Measurements from ENCODE around the gene NRP1. TPM values are rescaled to one million over a fixed set of nuclear protein-coding genes. Genes with fewer than 3 reads are reported as not detected.

NRP1 gene
- polyA plus RNA-seq, 3 donors = 1.1 to 1.7 (median 1.3) TPM

- H4K20me1 ChIP-seq (ENCODE audit: insufficient read depth, low read length) = no peaks in the 10 kb centered on the region
- no peak overlapping the region for H3K9ac ChIP-seq (ENCODE audit: insufficient read depth, low read length, poor library complexity, severe bottlenecking)
- no peaks in the 10 kb centered on the region for H3K36me3 ChIP-seq (replicated peaks in 1 of 2; ENCODE audit: control insufficient read depth in 1 of 2, insufficient read depth in 2 of 2, low read length in 2 of 2)
- no peaks in the 10 kb centered on the region for H3K27me3 ChIP-seq (ENCODE audit: control insufficient read depth in 2 of 2, insufficient read depth in 2 of 2, low read length in 2 of 2)
- H3K4me3 ChIP-seq (replicated peaks in 1 of 3; ENCODE audit: low read depth in 2 of 3, low read length in 3 of 3) = no peak overlapping the region
- H3K4me1 ChIP-seq (ENCODE audit: control insufficient read depth in 1 of 2, insufficient read depth in 2 of 2, low read length in 2 of 2) = no peaks in the 10 kb centered on the region
- no peaks in the 10 kb centered on the region for H3K79me2 ChIP-seq (ENCODE audit: insufficient read depth, low read length)
- Mint-ChIP-seq H3K9me3 (peaks cover 0 to 3% (median 0%) of the 10 kb centered on the region in 7 donors), H3K27me3 (ENCODE audit: low read depth in 3 of 3) (peaks cover 2 to 4% (median 2%) of the 10 kb centered on the region in 3 donors), H3K27ac (no peak overlapping the region), H3K4me3 (no peak overlapping the region), H3K36me3 (no peaks in the 10 kb centered on the region), H3K4me1 (no peaks in the 10 kb centered on the region)
- no peak for TF ChIP-seq CTCF (IDR thresholded peaks at IDR 0.05)
- no peak overlapping the region for H2AFZ ChIP-seq (ENCODE audit: insufficient read depth, low read depth, low read length, poor library complexity, severe bottlenecking)
- intact Hi-C loops (cut with micrococcal nuclease) = no loop called here
- no peak overlapping the region for H3K4me2 ChIP-seq (replicated peaks; ENCODE audit: extremely low read depth, low read length, poor library complexity, severe bottlenecking)
- no peak for DNase-seq
- H3K27ac ChIP-seq (ENCODE audit: low read depth in 1 of 2, low read length in 2 of 2) = no peak overlapping the region
- no peaks in the 10 kb centered on the region for H3K9me3 ChIP-seq (replicated peaks in 1 of 2; ENCODE audit: control insufficient read depth in 1 of 2, insufficient read depth in 1 of 2, low read length in 2 of 2)
- 90% methylated on average over 5 of the region's 5 CpGs for WGBS (ENCODE audit: insufficient coverage)
These were observed 204.5 kb downstream of the NRP1 start for GRCh38 chr10:33129996-33130386.

- H3K27me3 Mint-ChIP-seq (ENCODE audit: low read depth in 3 of 3) = peaks cover 2 to 4% (median 3%) of the 10 kb centered on the region in 3 donors
- no peak overlapping the region for H3K4me2 ChIP-seq (replicated peaks; ENCODE audit: extremely low read depth, low read length, poor library complexity, severe bottlenecking)
- H3K36me3 ChIP-seq (replicated peaks in 1 of 2; ENCODE audit: control insufficient read depth in 1 of 2, insufficient read depth in 2 of 2, low read length in 2 of 2) = no peaks in the 10 kb centered on the region
- intact Hi-C loops (cut with micrococcal nuclease) = no loop called here
- H2AFZ ChIP-seq (ENCODE audit: insufficient read depth, low read depth, low read length, poor library complexity, severe bottlenecking) = no peak overlapping the region
- H3K4me3 Mint-ChIP-seq = no peak overlapping the region
- WGBS (ENCODE audit: insufficient coverage) = 100% methylated on average over 2 of the region's 10 CpGs
- no peaks in the 10 kb centered on the region for H3K79me2 ChIP-seq (ENCODE audit: insufficient read depth, low read length)
- H3K4me1 ChIP-seq (ENCODE audit: control insufficient read depth in 1 of 2, insufficient read depth in 2 of 2, low read length in 2 of 2) = no peaks in the 10 kb centered on the region
- H3K9me3 Mint-ChIP-seq = peaks cover 0 to 3% (median 0%) of the 10 kb centered on the region in 7 donors
- H3K27ac Mint-ChIP-seq = no peak overlapping the region
- H3K4me1 Mint-ChIP-seq = no peaks in the 10 kb centered on the region
- H3K27me3 ChIP-seq (ENCODE audit: control insufficient read depth in 2 of 2, insufficient read depth in 2 of 2, low read length in 2 of 2) = no peaks in the 10 kb centered on the region
- H3K4me3 ChIP-seq (replicated peaks in 1 of 3; ENCODE audit: low read depth in 2 of 3, low read length in 3 of 3) = no peak overlapping the region
- no peak for DNase-seq
- TF ChIP-seq CTCF (IDR thresholded peaks at IDR 0.05) = no peak
- H3K27ac ChIP-seq (ENCODE audit: low read depth in 1 of 2, low read length in 2 of 2) = no peak overlapping the region
- no peak overlapping the region for H3K9ac ChIP-seq (ENCODE audit: insufficient read depth, low read length, poor library complexity, severe bottlenecking)
- no peaks in the 10 kb centered on the region for H4K20me1 ChIP-seq (ENCODE audit: insufficient read depth, low read length)
- H3K36me3 Mint-ChIP-seq = no peaks in the 10 kb centered on the region
- H3K9me3 ChIP-seq (replicated peaks in 1 of 2; ENCODE audit: control insufficient read depth in 1 of 2, insufficient read depth in 1 of 2, low read length in 2 of 2) = no peaks in the 10 kb centered on the region
These were observed 205.1 kb downstream of the NRP1 start for GRCh38 chr10:33129141-33129995.
